ENCODE measurements around the gene UIMC1.
"Not testable (repeated sequence)": the region's sequence is repeated elsewhere in the genome, so short reads cannot be mapped to it uniquely, and the experiment has no call there.

The UIMC1 gene

GRCh38 chr5:177005619-177006264 lies 837 bp downstream of the UIMC1 start:
- peak; percentile 31 for DNase-seq

- no peak for DNase-seq
These were observed 1.6 kb downstream of the UIMC1 start for GRCh38 chr5:177004961-177005360.

- no peak for DNase-seq
These were observed 2.9 kb downstream of the UIMC1 start for GRCh38 chr5:177003649-177004048.

- not testable (repeated sequence) for DNase-seq
These were observed 7.1 kb downstream of the UIMC1 start for GRCh38 chr5:176999526-176999925.

DNA sequence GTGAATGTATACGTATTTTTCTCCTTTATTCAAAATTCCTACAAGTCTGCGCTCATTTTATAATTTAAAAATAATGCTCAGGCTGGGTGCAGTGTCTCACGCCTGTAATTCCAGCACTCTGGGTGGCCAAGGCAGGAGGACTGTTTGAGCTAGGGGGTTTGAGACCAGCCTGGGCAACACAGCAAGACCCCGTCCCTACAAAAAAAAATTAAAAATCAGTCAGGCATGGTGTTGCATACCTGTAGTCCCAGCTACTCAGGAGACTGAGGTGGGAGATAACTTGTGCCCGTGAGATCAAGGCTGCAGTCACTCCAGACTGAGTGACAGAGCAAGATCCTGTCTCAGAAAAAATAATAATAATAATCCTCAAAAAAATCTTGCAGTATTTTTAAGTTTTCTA lies 7.8 kb downstream of the UIMC1 start:
- DNase-seq: no peak

GRCh38 chr5:176996780-176997179 lies 9.8 kb downstream of the UIMC1 start:
- DNase-seq: no peak

DNA sequence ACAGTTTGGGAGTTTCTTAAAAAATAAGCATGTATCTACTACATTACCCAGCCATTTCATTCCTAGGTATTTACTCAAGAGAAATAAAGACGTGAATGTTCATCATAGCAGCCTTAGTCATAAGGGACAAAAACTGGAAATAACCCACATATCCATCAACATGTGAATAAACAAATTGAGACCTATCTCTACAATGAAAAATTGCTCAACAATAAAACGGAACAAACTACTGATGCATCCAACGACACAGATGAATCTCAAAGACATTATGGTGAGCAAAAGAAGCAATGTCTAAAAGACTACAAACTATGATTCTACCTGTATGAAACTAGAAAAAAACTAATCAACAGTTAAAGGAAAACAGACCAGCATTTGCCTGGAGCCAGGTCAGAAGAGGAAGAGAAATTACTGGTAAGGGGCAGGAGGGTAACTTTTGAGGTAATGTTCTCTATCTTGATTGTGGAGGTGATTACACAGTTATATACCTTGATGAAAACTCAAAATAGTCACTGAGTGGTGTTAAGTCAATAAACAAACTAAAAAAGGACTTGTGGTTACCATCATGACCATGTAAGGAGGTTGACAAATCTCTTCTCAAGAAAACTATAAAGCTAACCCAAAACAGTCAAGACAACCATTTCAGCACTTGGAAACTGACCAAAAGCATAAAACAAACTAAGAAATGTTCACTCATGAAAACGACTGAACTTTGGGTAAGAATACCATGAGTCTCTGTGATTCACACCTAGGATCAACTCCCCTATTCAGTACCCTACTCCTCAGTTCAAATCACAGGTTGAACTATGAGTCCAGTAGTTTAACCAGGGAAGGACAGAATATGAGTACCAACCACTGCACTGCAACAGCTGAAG lies 10.4 kb downstream of the UIMC1 start:
- no peak for DNase-seq

DNA sequence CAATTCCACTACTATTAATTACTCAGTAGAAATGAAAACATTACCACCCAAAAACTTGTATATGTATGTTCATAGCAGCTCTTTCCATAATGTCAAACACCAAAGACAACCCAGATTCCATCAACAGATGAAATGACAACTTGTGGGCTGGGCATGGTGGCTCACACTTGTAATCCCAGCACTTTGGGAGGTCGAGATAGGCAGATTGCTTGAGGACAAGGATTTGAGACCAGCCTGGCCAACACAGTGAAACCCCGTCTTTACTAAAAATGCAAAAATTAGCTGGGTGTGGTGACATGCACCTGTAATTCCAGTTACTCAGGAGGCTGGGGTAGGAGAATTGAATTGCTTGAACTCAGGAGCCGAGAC lies 11.5 kb downstream of the UIMC1 start:
- no peak for DNase-seq

- DNase-seq: peak; percentile 18
These were observed 12.0 kb downstream of the UIMC1 start for GRCh38 chr5:176994460-176995121.

- DNase-seq: not testable (repeated sequence)
These were observed 13.5 kb downstream of the UIMC1 start for GRCh38 chr5:176993081-176993480.

DNA sequence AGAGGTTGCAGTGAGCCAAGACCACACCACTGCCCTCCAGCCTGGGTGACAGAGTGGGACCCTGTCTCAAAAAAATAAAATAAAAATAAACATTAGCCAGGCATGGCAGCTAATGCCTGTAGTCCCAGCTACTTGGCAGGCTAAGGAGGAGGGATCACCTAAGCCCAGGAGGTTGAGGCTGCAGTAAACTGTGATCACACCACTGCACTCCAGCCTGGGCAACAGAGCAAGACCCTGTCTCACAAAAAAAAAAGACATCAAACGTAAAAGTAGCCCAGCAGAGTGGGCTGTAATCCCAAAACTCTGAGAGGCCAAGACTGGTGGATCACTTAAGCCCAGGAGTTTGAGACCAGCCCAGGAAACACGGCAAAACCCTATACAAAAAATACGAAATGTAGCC lies 19.0 kb downstream of the UIMC1 start:
- no peak for DNase-seq

DNA sequence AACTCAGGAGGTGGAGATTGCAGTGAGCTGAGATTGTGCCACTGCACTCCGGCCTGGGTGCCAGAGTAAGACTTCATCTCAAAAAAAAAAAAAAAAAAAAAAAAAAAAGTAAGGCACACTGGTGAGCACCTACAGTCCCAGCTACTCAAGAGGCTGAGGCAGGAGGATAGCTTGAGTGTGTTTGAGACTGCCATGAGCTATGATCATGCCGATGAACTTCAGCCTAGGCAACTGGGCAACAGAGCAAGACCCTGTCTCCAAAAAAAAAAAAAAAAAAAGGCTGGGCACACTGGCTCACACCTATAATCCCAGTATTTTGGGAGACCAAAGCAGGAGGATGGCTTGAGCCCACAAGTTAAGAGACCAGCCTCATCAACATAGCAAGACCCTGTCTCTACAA lies 20.3 kb downstream of the UIMC1 start:
- DNase-seq: no peak

DNA sequence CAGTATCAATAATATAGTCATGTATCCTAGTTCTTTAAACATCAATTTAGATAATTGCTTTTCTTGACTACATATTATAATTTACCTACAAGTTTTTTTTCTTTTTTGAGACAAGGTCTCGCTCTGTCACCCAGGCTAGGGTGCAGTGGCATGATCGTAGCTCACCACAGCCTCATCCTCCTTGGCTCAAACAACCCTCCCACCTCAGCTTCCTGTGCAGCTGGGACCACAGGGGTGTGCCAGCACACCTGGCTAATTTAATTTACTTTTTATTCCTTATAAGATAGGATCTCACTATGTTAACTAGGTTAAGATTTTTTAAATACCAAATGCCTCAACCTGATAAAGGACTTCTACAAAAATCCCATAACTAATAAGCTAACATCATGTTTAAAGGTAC lies 21.1 kb downstream of the UIMC1 start:
- no peak for DNase-seq

GRCh38 chr5:176984176-176984575 lies 22.4 kb downstream of the UIMC1 start:
- DNase-seq: not testable (repeated sequence)

DNA sequence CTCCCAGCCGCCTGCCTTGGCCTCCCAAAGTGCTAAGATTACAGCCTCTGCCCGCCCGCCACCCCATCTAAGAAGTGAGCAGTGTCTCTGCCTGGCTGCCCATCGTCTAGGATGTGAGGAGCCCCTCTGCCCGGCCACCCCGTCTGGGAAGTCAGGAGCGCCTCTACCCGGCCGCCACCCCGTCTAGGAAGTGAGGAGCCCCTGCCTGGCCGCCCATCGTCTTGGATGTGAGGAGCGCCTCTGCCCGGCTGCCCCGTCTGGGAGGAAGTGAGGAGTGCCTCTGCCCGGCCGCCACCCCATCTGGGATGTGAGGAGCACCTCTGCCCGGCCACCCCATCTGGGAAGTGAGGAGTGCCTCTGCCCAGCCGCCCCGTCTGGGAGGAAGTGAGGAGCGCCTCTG lies 23.0 kb downstream of the UIMC1 start:
- not testable (repeated sequence) for DNase-seq

DNA sequence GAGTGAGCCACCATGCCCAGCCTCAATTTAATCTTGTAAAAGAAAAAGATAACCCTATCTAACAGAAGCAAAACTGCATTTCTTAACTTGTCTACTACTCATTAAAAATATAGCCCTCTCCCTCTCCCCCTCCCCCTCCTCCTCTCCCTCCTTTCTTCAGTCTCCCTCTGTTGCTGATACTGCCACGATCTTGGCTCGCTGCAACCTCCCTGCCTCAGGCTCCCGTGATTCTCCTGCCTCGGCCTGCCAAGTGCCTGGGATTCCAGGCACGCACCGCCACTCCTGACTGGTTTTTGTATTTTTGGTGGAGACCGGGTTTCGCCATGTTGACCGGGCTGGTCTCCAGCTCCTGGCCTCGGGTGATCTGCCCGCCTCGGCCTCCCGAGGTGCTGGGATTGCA lies 23.5 kb downstream of the UIMC1 start:
- not testable (repeated sequence) for DNase-seq

DNA sequence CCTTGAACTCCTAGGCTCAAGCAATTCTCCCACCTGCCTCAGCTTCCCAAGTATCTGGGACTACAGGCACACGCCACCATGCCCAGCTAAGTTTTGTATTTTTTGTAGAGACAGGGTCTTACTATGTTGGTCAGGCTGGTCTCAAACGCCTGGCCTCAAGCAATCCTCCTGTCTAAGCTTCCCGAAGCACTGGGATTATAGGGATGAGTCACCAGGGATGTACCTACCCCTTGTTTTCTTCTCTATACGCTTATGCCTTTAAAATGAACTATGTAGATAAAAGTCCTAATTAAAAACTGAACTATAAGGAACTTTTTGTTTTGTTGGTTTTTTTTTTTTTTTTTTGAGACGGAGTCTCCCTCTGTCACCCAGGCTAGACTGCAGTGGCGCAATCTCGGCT lies 25.8 kb downstream of the UIMC1 start:
- no peak for DNase-seq

DNA sequence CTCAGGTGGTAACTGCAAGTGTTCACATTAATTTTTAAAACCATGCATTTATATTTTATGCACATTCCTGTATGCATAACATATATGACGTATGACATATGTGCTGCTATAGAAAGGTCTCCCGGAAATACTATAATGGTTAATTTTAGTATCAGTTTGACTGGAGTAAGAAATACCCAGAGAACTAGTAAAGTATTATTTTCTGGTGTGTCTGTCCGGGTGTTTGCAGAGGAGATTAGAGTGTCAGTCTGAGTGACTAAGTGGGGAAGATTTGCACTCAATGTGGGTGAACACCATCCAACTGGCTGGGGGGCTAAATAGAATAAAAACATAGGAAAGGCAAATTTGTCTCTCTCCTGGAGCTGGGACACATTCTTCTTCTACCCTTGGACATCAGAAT lies 26.9 kb downstream of the UIMC1 start:
- no peak for DNase-seq

DNA sequence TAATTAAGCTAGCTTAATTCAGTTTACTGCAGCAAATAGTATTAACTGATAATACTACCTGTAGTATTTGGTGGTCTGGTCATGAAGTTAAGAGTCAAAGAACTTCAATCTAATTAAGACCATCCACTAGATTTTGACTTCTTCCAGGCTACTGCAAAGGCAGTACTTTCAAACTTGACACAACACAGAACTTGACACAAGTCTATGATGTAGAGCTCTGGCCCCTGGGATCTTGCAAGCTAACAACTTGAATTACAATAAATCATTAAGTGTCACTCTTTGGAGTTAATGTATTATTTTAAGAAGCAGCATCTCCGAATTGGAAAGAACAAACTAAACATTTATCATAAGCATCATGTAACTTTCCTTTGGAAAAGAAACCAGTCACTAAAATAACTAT lies 40.9 kb downstream of the UIMC1 start:
- DNase-seq: no peak

- peak; percentile 10 for DNase-seq
These were observed 47.5 kb downstream of the UIMC1 start for GRCh38 chr5:176959051-176959450.

- DNase-seq: no peak
These were observed 49.8 kb downstream of the UIMC1 start for GRCh38 chr5:176956756-176957155.

GRCh38 chr5:176955895-176956294 lies 50.7 kb downstream of the UIMC1 start:
- no peak for DNase-seq

DNA sequence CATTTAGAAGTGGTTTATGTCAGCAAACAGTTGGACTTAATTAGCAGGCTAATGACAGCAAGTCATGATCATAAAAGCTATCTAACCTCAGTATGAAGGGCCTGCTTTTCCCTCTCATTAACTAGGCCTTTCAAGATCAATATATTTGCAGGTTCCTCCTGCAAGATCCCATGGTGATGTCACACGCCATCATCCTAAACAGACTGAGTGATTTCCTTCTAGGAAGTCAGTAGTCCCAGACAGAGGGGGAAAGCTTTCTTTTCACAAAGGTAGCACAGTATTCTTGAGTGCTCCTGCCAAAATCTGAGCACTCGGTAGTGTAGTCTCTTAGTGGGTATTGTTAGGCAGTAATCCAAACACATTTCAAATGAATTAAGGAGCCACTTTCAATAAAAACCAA lies 52.5 kb downstream of the UIMC1 start:
- DNase-seq: no peak

Measured in KG1 (cell line).